ENCODE data around the gene RAP1GAP2. TPM values are rescaled to one million over a fixed set of nuclear protein-coding genes. Genes with fewer than 3 reads are reported as not detected.
A peak's percentile ranks its signal among the peaks of the same experiment; 100 is the strongest.

The RAP1GAP2 gene
- total RNA-seq, 1 experiment from 2014 or later: 72.8 TPM

- Mint-ChIP-seq H3K4me3 (no peak overlapping the region), H3K27me3 (ENCODE audit: low read depth) (no peaks in the 10 kb centered on the region), H3K27ac (no peak overlapping the region), H3K36me3 (peaks cover 54% of the 10 kb centered on the region), H3K9me3 (no peaks in the 10 kb centered on the region), H3K4me1 (no peaks in the 10 kb centered on the region)
- TF ChIP-seq CDX4 (CRISPR knock-in tag; IDR thresholded peaks at IDR 0.05; ENCODE audit: borderline replicate concordance) (no peak), SMAD4 (CRISPR knock-in tag; IDR thresholded peaks at IDR 0.05) (no peak)
- ChIA-PET POLR2A (no interaction called here), CTCF (interaction anchor here (1.4 to 1.8 kb wide), 2 partner anchors 32 to 50 kb away, joined by 3 to 5 read pairs; no protein-coding TSS in a partner anchor)
- DNase-seq (ENCODE audit: low spot score) (no peak), ATAC-seq (no peak)
Measured at GRCh38 chr17:2980904-2981246, 184.6 kb downstream of the RAP1GAP2 start.

- Mint-ChIP-seq H3K27ac (no peak overlapping the region), H3K4me3 (no peak overlapping the region), H3K36me3 (peaks cover 58% of the 10 kb centered on the region), H3K4me1 (no peaks in the 10 kb centered on the region), H3K9me3 (no peaks in the 10 kb centered on the region), H3K27me3 (ENCODE audit: low read depth) (no peaks in the 10 kb centered on the region)
- TF ChIP-seq E2F4 (CRISPR knock-in tag; IDR thresholded peaks at IDR 0.05; ENCODE audit: borderline replicate concordance, low read depth) (no peak), RORB (CRISPR knock-in tag; IDR thresholded peaks at IDR 0.05) (no peak), GTF2I (CRISPR knock-in tag; conservative IDR thresholded peaks at IDR 0.05) (no peak), ETV6 (CRISPR knock-in tag; IDR thresholded peaks at IDR 0.05) (no peak), IRF1 (CRISPR knock-in tag; IDR thresholded peaks at IDR 0.05) (no peak)
- no peak for DNase-seq (ENCODE audit: low spot score)
- POLR2A ChIA-PET: interaction anchor here (0.5 kb wide), 1 partner anchor 165 kb away, joined by 3 read pairs; no protein-coding TSS in a partner anchor
- CTCF ChIA-PET: interaction anchor here (1.4 to 1.8 kb wide), 2 partner anchors 31 to 51 kb away, joined by 3 to 5 read pairs; no protein-coding TSS in a partner anchor
- ATAC-seq: no peak
Measured at GRCh38 chr17:2981325-2981724, 185.1 kb downstream of the RAP1GAP2 start.

- H3K27ac Mint-ChIP-seq: peak overlapping the region; percentile 51; the same call in 1 of the 2 replicates
- ChIA-PET POLR2A (no interaction called here), CTCF (no interaction called here)
- no peaks in the 10 kb centered on the region for H3K4me1 Mint-ChIP-seq
- no peaks in the 10 kb centered on the region for H3K27me3 Mint-ChIP-seq (ENCODE audit: low read depth)
- H3K9me3 Mint-ChIP-seq: no peaks in the 10 kb centered on the region
- ATAC-seq: no peak
- no peak for DNase-seq (ENCODE audit: low spot score)
- H3K4me3 Mint-ChIP-seq: no peak overlapping the region
- peaks cover 62% of the 10 kb centered on the region for H3K36me3 Mint-ChIP-seq
- TF ChIP-seq ZBTB21 (CRISPR knock-in tag; IDR thresholded peaks at IDR 0.05; ENCODE audit: borderline replicate concordance) (no peak), PRRX2 (CRISPR knock-in tag; IDR thresholded peaks at IDR 0.05) (no peak), FOXP1 (CRISPR knock-in tag; IDR thresholded peaks at IDR 0.05; ENCODE audit: borderline replicate concordance) (no peak), IRF1 (CRISPR knock-in tag; IDR thresholded peaks at IDR 0.05) (no peak), ZSCAN18 (CRISPR knock-in tag; IDR thresholded peaks at IDR 0.05) (no peak), TEAD1 (CRISPR knock-in tag; IDR thresholded peaks at IDR 0.05) (no peak), ESRRA (CRISPR knock-in tag; IDR thresholded peaks at IDR 0.05; ENCODE audit: borderline replicate concordance) (no peak), ERG (CRISPR knock-in tag; IDR thresholded peaks at IDR 0.05) (no peak), CBFB (CRISPR knock-in tag; IDR thresholded peaks at IDR 0.05; ENCODE audit: low read depth) (no peak), ATF1 (CRISPR knock-in tag; IDR thresholded peaks at IDR 0.05) (no peak), TCF7 (CRISPR knock-in tag; IDR thresholded peaks at IDR 0.05; ENCODE audit: low read depth) (no peak), GTF2I (CRISPR knock-in tag; conservative IDR thresholded peaks at IDR 0.05) (no peak), FOXJ3 (CRISPR knock-in tag; IDR thresholded peaks at IDR 0.05; ENCODE audit: borderline replicate concordance) (no peak), ARID4B (CRISPR knock-in tag; IDR thresholded peaks at IDR 0.05; ENCODE audit: borderline replicate concordance) (no peak), ZNF317 (CRISPR knock-in tag; IDR thresholded peaks at IDR 0.05; ENCODE audit: borderline replicate concordance, low read depth) (no peak)
Measured at GRCh38 chr17:2982854-2983253, 186.6 kb downstream of the RAP1GAP2 start.
